Karpas-422 (cell line): ENCODE measurements around the gene COL4A2. TPM values are rescaled to one million over a fixed set of nuclear protein-coding genes. Genes with fewer than 3 reads are reported as not detected.

Source experiments
- DNase-seq: peaks from one replicate; pipeline ENCODE4 v3.0.0-alpha.2; 2015
- H2AFZ ChIP-seq: fragments of 200-600 bp; sonication (generic); 2 replicates; pipeline ENCODE4 v1.6.1; 2014; ENCODE audit warnings: antibody characterized with exemption, low read length, mixed read lengths
- H3K27ac ChIP-seq: fragments of 200-600 bp; sonication (generic); 2 replicates; pipeline ENCODE4 v1.5.1; 2014; ENCODE audit warnings: mild to moderate bottlenecking, low read length, moderate library complexity
- H3K27me3 ChIP-seq: fragments of 200-600 bp; sonication (generic); 2 replicates; pipeline ENCODE4 v1.6.1; 2014; ENCODE audit warnings: low read length, mixed read lengths
- H3K36me3 ChIP-seq: fragments of 200-600 bp; sonication (generic); 2 replicates; pipeline ENCODE4 v1.6.1; 2014; ENCODE audit warnings: low read length, mixed read lengths; ENCODE audit not compliant: insufficient read depth
- H3K4me1 ChIP-seq: fragments of 200-600 bp; sonication (generic); 2 replicates; pipeline ENCODE4 v1.6.1; 2014; ENCODE audit warnings: mild to moderate bottlenecking, low read length, mixed read lengths
- H3K4me2 ChIP-seq: fragments of 200-600 bp; sonication (generic); 2 replicates; pipeline ENCODE4 v1.6.1; 2014; ENCODE audit warnings: low read length, low read depth, mild to moderate bottlenecking; ENCODE audit not compliant: poor library complexity, severe bottlenecking
- H3K4me3 ChIP-seq: fragments of 200-600 bp; sonication (generic); 2 replicates; pipeline ENCODE4 v1.5.1; 2014; ENCODE audit warnings: mild to moderate bottlenecking, antibody characterized with exemption, low read length, mixed read lengths
- H3K79me2 ChIP-seq: fragments of 200-600 bp; sonication (generic); 2 replicates; pipeline ENCODE4 v1.6.1; 2014; ENCODE audit warnings: mild to moderate bottlenecking, low read length, mixed read lengths
- H3K9ac ChIP-seq: fragments of 200-600 bp; sonication (generic); 2 replicates; pipeline ENCODE4 v1.6.0; 2014; ENCODE audit warnings: low read length
- H3K9me2 ChIP-seq: fragments of 200-600 bp; sonication (generic), shearing (Covaris generic); replicated peaks from 2 replicates; pipeline ENCODE4 v1.6.0; 2014; ENCODE audit warnings: mild to moderate bottlenecking, low read length, moderate library complexity; ENCODE audit not compliant: insufficient read depth
- H3K9me3 ChIP-seq: fragments of 300-700, 200-600 bp; sonication (generic); 2 replicates; pipeline ENCODE4 v1.6.1; 2014; ENCODE audit warnings: low read length, mixed read lengths
- H4K20me1 ChIP-seq: fragments of 200-600 bp; sonication (generic); 2 replicates; pipeline ENCODE4 v1.6.1; 2014; ENCODE audit warnings: mild to moderate bottlenecking, antibody characterized with exemption, low read length, low read depth; ENCODE audit not compliant: insufficient read depth
- total RNA-seq: library from RNA; depleted of rRNA; stranded (reverse); fragments of >200 nt; shearing (Covaris generic); gene quantifications from 2 replicates; pipeline ENCODE4 v1.2.3, GENCODE V29; 2014; ENCODE audit warnings: low replicate concordance

The COL4A2 gene
- total RNA-seq, 1 experiment from 2014 or later = not detected

DNA sequence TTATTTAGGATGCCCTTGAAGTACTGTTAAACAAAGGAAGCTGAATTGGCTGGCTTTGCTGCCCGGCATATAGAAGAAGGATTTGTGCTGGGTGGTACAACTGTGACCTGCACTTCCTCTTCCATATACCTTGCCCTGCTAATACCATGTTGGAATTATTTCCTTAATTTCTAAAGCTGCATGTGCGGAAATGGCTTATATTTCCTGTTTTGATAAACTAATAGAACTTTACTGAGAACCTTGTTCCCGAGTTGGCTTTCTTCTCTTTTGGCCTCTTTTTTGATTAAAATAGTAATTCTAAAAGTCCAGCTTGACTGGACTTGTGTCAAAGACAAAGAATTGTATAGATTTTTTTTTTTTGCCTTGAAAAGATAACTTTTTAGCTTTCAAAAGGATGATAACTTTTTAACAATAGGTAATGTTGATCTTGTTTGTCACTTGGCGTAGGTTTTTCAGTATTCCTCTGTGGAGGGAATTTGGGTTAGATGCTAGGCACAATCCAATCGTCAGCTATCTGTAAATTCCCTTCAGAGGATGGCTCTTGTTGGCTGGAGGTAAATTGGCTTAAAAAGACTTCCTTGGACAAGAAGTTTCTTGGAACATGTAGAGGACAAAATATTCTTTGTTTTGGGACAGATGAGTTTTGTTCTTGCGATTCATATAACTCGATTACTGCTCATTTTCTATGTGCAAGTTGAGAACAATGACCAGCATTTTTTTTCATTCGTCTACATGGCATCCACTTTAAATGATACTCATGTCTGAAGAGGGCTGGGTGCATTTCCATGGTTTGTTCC is 41.4 kb downstream of the COL4A2 start:
- no peaks in the 10 kb centered on the region for H3K9me2 ChIP-seq
- no peak overlapping the region for H3K9ac ChIP-seq
- no peak overlapping the region for H3K4me3 ChIP-seq
- no peaks in the 10 kb centered on the region for H4K20me1 ChIP-seq
- H3K4me2 ChIP-seq = no peak overlapping the region
- no peak overlapping the region for H3K27ac ChIP-seq
- H3K9me3 ChIP-seq = no peaks in the 10 kb centered on the region
- H3K79me2 ChIP-seq = no peaks in the 10 kb centered on the region
- H2AFZ ChIP-seq = no peak overlapping the region
- H3K4me1 ChIP-seq = no peaks in the 10 kb centered on the region
- DNase-seq = no peak
- no peaks in the 10 kb centered on the region for H3K27me3 ChIP-seq
- H3K36me3 ChIP-seq = no peaks in the 10 kb centered on the region

DNA sequence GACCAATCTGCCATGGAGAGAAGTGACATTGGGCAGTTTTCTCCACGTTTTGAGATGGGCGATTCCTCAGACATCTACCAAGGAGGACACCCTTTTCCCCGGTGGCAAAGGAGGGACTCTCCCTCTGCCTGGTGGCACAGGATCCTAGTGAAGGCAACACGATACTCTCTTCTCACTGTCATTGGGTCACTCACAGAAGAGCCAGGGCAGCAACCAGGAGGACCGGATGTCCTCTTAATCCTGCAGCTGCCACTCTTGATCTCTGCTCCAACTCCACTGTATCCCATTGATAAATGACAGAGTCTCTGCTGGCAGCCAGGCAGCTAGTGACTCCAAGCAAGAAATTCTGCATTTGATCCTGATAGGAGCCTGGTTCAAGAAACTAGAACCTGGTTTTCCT is 42.2 kb downstream of the COL4A2 start:
- Histone ChIP-seq H3K79me2 (no peaks in the 10 kb centered on the region), H2AFZ (no peak overlapping the region), H3K4me3 (no peak overlapping the region), H3K9me2 (no peaks in the 10 kb centered on the region), H3K27me3 (no peaks in the 10 kb centered on the region), H3K9me3 (no peaks in the 10 kb centered on the region), H3K36me3 (no peaks in the 10 kb centered on the region), H4K20me1 (no peaks in the 10 kb centered on the region), H3K27ac (no peak overlapping the region), H3K4me1 (no peaks in the 10 kb centered on the region), H3K9ac (no peak overlapping the region), H3K4me2 (no peak overlapping the region)
- no peak for DNase-seq

GRCh38 chr13:110350049-110350448 is 43.0 kb downstream of the COL4A2 start:
- no peak for DNase-seq
- H3K27me3 ChIP-seq = no peaks in the 10 kb centered on the region
- no peak overlapping the region for H3K4me3 ChIP-seq
- H3K36me3 ChIP-seq = no peaks in the 10 kb centered on the region
- H3K9ac ChIP-seq = no peak overlapping the region
- no peaks in the 10 kb centered on the region for H3K4me1 ChIP-seq
- no peaks in the 10 kb centered on the region for H3K9me3 ChIP-seq
- no peaks in the 10 kb centered on the region for H4K20me1 ChIP-seq
- H3K27ac ChIP-seq = no peak overlapping the region
- H3K79me2 ChIP-seq = no peaks in the 10 kb centered on the region
- H3K9me2 ChIP-seq = no peaks in the 10 kb centered on the region
- no peak overlapping the region for H2AFZ ChIP-seq
- no peak overlapping the region for H3K4me2 ChIP-seq

DNA sequence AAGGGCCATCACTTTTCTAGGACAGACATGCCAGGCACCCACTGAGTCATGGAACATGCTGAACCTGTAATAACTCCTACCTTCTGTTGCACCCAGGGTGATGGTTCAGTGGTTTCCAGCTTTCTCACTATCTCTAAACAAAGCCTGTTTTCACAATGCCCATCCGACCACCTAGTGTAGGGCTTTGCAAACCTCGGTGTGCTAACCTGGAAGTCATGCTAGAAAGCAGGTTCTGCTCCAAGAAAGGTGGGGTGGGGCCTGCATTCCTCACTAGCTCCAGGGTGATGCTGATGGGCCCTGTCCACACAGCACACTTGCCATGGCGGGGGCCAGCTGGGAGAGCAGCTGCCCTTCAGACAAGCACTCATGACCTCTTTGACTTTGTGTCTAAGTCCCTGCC is 43.4 kb downstream of the COL4A2 start:
- no peaks in the 10 kb centered on the region for H4K20me1 ChIP-seq
- no peak overlapping the region for H3K9ac ChIP-seq
- H3K4me1 ChIP-seq = no peaks in the 10 kb centered on the region
- H3K36me3 ChIP-seq = no peaks in the 10 kb centered on the region
- H3K4me3 ChIP-seq = no peak overlapping the region
- H3K27ac ChIP-seq = no peak overlapping the region
- H3K9me3 ChIP-seq = no peaks in the 10 kb centered on the region
- no peaks in the 10 kb centered on the region for H3K27me3 ChIP-seq
- H2AFZ ChIP-seq = no peak overlapping the region
- H3K9me2 ChIP-seq = no peaks in the 10 kb centered on the region
- DNase-seq = no peak
- H3K79me2 ChIP-seq = no peaks in the 10 kb centered on the region
- H3K4me2 ChIP-seq = no peak overlapping the region

DNA sequence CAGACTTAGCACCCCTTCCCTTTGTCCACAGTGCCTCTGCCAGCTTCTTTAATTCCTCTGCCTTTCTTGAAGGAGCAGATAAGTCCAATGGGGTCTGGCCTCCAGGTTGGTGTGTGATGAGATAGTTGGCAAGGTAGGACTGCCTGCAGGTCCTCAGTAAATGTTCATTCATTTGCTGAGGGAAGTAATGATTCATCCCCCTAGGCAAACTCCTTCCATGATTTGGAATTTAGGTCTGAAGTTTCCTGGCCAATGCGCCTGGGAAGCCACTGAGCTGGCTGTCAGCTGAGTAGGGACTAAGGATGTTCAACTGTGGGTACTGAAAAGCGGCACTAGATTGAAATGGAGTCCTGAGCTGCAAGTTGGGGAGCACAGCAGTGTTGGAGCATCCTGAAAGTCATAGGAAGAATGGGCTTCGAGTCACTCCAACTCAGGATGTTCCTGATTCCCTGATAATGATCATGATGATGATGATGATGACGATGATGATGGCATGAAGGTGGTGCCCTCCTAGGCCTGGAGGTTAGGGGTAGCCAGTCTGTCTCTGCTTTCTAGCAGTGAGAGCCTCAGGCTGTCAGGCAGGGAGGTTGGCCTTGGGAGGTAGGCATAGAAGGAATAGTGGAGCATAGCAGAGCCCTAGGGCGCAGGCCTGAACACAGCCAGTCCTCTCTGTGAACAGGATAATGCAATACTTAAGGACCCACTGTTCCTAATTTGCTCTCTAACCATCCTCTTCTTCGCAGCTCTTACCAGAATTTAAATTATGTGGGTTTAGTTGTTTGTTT is 44.7 kb downstream of the COL4A2 start:
- no peak overlapping the region for H3K4me3 ChIP-seq

DNA sequence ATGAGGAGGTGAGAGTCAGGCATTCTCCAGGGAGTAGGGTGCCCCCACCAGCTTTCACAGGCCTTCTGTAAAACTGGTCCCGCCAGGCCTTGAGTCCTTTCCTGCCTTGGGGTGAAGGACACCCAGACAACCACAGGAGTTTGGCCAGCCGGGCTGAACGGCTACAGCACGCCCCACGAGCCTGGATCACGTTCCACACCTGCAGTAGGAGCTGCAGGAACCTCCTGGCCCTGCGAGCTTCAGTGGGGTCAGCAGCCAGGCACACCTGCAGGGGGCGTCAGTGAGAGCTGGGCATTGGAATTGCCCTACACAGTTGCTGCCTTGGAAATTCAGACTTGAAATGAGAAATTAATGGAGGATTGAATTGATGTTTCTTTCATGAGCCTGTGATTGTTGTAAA is 45.7 kb downstream of the COL4A2 start:
- no peaks in the 10 kb centered on the region for H3K9me2 ChIP-seq
- H3K4me2 ChIP-seq = no peak overlapping the region
- peak; percentile 57 for DNase-seq
- no peaks in the 10 kb centered on the region for H3K4me1 ChIP-seq
- no peaks in the 10 kb centered on the region for H4K20me1 ChIP-seq
- no peaks in the 10 kb centered on the region for H3K36me3 ChIP-seq
- no peak overlapping the region for H3K9ac ChIP-seq
- H2AFZ ChIP-seq = no peak overlapping the region
- H3K4me3 ChIP-seq = no peak overlapping the region
- H3K27ac ChIP-seq = no peak overlapping the region
- H3K27me3 ChIP-seq = no peaks in the 10 kb centered on the region
- no peaks in the 10 kb centered on the region for H3K79me2 ChIP-seq
- H3K9me3 ChIP-seq = no peaks in the 10 kb centered on the region

More for the DNA sequence above, 44.7 kb downstream of the COL4A2 start:
- Histone ChIP-seq H3K27ac (no peak overlapping the region), H3K9me3 (no peaks in the 10 kb centered on the region), H3K27me3 (no peaks in the 10 kb centered on the region), H3K9ac (no peak overlapping the region), H2AFZ (no peak overlapping the region), H3K4me1 (no peaks in the 10 kb centered on the region), H3K36me3 (no peaks in the 10 kb centered on the region), H3K79me2 (no peaks in the 10 kb centered on the region), H3K9me2 (no peaks in the 10 kb centered on the region), H4K20me1 (no peaks in the 10 kb centered on the region), H3K4me2 (no peak overlapping the region)
- DNase-seq = no peak

- Histone ChIP-seq H3K27me3 (no peaks in the 10 kb centered on the region), H3K9me3 (no peaks in the 10 kb centered on the region), H4K20me1 (no peaks in the 10 kb centered on the region), H3K36me3 (no peaks in the 10 kb centered on the region), H3K9ac (no peak overlapping the region), H2AFZ (no peak overlapping the region), H3K4me1 (no peaks in the 10 kb centered on the region), H3K4me2 (no peak overlapping the region), H3K27ac (no peak overlapping the region), H3K79me2 (no peaks in the 10 kb centered on the region), H3K4me3 (no peak overlapping the region), H3K9me2 (no peaks in the 10 kb centered on the region)
- no peak for DNase-seq
Observed at GRCh38 chr13:110353339-110353977, 46.4 kb downstream of the COL4A2 start.

DNA sequence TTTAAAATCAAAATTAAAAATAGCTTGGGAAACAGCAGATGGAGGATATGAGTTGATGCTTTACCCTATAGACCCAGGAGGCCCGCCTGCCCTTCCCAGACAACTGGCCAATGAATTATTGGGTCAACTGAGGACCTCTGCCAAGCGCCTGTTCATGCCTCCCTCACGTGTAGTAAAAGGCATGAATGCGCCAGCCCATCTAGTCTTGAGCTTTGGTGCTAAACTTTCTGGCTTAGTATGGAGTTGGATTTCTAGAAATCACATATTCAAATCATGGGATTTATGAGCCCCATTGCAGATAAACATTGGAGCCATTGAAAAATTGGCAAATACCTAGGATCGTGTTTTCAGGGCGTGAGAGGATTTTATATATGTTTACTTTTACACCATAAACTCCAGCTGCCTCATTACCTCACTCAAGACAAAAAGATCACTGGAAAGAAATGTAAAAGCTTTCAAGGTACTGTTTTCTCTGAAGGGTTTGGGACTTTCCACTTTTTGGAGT is 47.1 kb downstream of the COL4A2 start:
- no peak overlapping the region for H3K27ac ChIP-seq
- no peaks in the 10 kb centered on the region for H3K9me3 ChIP-seq
- no peak overlapping the region for H2AFZ ChIP-seq

More for the DNA sequence above, 47.1 kb downstream of the COL4A2 start:
- Histone ChIP-seq H3K36me3 (no peaks in the 10 kb centered on the region), H3K27me3 (no peaks in the 10 kb centered on the region), H3K4me3 (no peak overlapping the region), H3K4me1 (no peaks in the 10 kb centered on the region), H3K79me2 (no peaks in the 10 kb centered on the region), H3K9ac (no peak overlapping the region), H3K9me2 (no peaks in the 10 kb centered on the region), H3K4me2 (no peak overlapping the region), H4K20me1 (no peaks in the 10 kb centered on the region)
- no peak for DNase-seq
